Prostate gland (tissue), 2 donors: ENCODE results near the gene CADPS. TPM values are rescaled to one million over a fixed set of nuclear protein-coding genes. Genes with fewer than 3 reads are reported as not detected.

ENCODE experiments used
- DNase-seq: peaks from one replicate; pipeline ENCODE4 v3.0.0-alpha.2; 2019; ENCODE audit warnings: low spot score
- H3K27ac ChIP-seq, 2 donors: fragments of 200-600 bp; sonication (generic); 2 replicates each; pipeline ENCODE4 v1.5.1; 2017 to 2019
- H3K27me3 ChIP-seq: fragments of 200-600 bp; sonication (generic); replicated peaks from 2 replicates; pipeline ENCODE4 v1.5.1; 2019; ENCODE audit not compliant: insufficient read depth
- H3K36me3 ChIP-seq, 2 donors: fragments of 200-600 bp; sonication (generic); 1 replicate in 1 of 2; 2 replicates in 1 of 2; pipeline versions ENCODE4 v1.5.1 to v1.8.1; 2017 to 2019
- H3K4me1 ChIP-seq: fragments of 200-600 bp; sonication (generic); replicated peaks from 2 replicates; pipeline ENCODE4 v1.5.1; 2019
- H3K4me3 ChIP-seq, 2 donors: fragments of 200-600 bp; sonication (generic); 2 replicates each; pipeline ENCODE4 v1.5.1; 2017 to 2019
- H3K9me3 ChIP-seq: fragments of 200-600 bp; sonication (generic); 2 replicates; pipeline ENCODE4 v1.5.1; 2017
- CTCF ChIP-seq, 4 experiments: fragments of 200-600 bp in 2 of 4; fragments of 450-650 bp in 2 of 4; sonication (generic) in 2 of 4; IDR thresholded peaks; 1 replicate in 3 of 4; 2 replicates in 1 of 4; pipeline ENCODE4 v1.5.1; 2016 to 2019; ENCODE audit warnings: antibody characterized with exemption in 4 of 4, mild to moderate bottlenecking in 2 of 4, moderate library complexity in 2 of 4
- POLR2A ChIP-seq: fragments of 450-650 bp; IDR thresholded peaks from one replicate; pipeline ENCODE4 v1.6.1; 2016; ENCODE audit warnings: antibody characterized with exemption, mild to moderate bottlenecking
- POLR2AphosphoS5 ChIP-seq: sonication (generic); formaldehyde crosslinking; IDR thresholded peaks from one replicate; pipeline ENCODE4 v1.6.1; 2017; ENCODE audit warnings: antibody characterized with exemption
- WGBS: methylation state at CpG from one replicate; pipeline ENCODE4 v1.1.5; 2018; 5-methylcytosine and 5-hydroxymethylcytosine counted together
- intact Hi-C: fragments of 100-400 bp; cut with DNase I; formaldehyde crosslinking; loops from one replicate; pipeline ENCODE4 v1.14.2; 2022
- total RNA-seq, 2 donors: library from RNA; depleted of rRNA; stranded (reverse); fragments of >200 nt; gene quantifications; one replicate each; pipeline ENCODE4 v1.1.0, GENCODE V29; 2016

CADPS gene
- total RNA-seq, 2 donors from 2014 or later: 4.0 to 7.7 TPM

GRCh38 chr3:62374341-62375218 lies 500.6 kb downstream of the CADPS start:
- Histone ChIP-seq H3K4me3 (no peak overlapping the region), H3K9me3 (no peaks in the 10 kb centered on the region), H3K4me1 (peaks cover 3% of the 10 kb centered on the region), H3K27me3 (peaks cover 64% of the 10 kb centered on the region), H3K27ac (no peak overlapping the region), H3K36me3 (no peaks in the 10 kb centered on the region)
- DNase-seq: no peak
- 5% methylated on average over 30 of the region's 30 CpGs for WGBS
- intact Hi-C loops: no loop called here
- TF ChIP-seq POLR2A (no peak), POLR2AphosphoS5 (no peak), CTCF (IDR thresholded peaks at IDR 0.05) (no peak)

GRCh38 chr3:62373714-62374333 lies 501.4 kb downstream of the CADPS start:
- H3K27me3 ChIP-seq: peaks cover 72% of the 10 kb centered on the region
- no peak for DNase-seq
- TF ChIP-seq CTCF (IDR thresholded peaks at IDR 0.05): no peak
- TF ChIP-seq POLR2A: no peak
- no peak for TF ChIP-seq POLR2AphosphoS5
- H3K36me3 ChIP-seq: no peaks in the 10 kb centered on the region
- WGBS: 4% methylated on average over 47 of the region's 47 CpGs
- H3K4me1 ChIP-seq: peaks cover 3% of the 10 kb centered on the region
- no peaks in the 10 kb centered on the region for H3K9me3 ChIP-seq
- no peak overlapping the region for H3K4me3 ChIP-seq
- intact Hi-C loops: no loop called here
- no peak overlapping the region for H3K27ac ChIP-seq

GRCh38 chr3:62373215-62373614 lies 502.0 kb downstream of the CADPS start, which contains the start of gene FEZF2:
Gene FEZF2 (minus strand): TSS chr3:62373550. CDS start chr3:62372868, 682 bp downstream.
- Histone ChIP-seq H3K27me3 (peaks cover 74% of the 10 kb centered on the region), H3K9me3 (no peaks in the 10 kb centered on the region), H3K36me3 (no peaks in the 10 kb centered on the region), H3K4me1 (peaks cover 3% of the 10 kb centered on the region), H3K4me3 (no peak within 1 kb of the TSS), H3K27ac (no peak within 1 kb of the TSS)
- TF ChIP-seq POLR2A: no peak
- no peak for TF ChIP-seq POLR2AphosphoS5
- no peak for TF ChIP-seq CTCF (IDR thresholded peaks at IDR 0.05)
- WGBS: 4% methylated on average over 28 of the region's 28 CpGs
- no peak for DNase-seq
- intact Hi-C loops: no loop called here

GRCh38 chr3:62372621-62373041 lies 502.6 kb downstream of the CADPS start:
- Histone ChIP-seq H3K9me3 (no peaks in the 10 kb centered on the region), H3K36me3 (no peaks in the 10 kb centered on the region), H3K27me3 (peaks cover 80% of the 10 kb centered on the region), H3K4me1 (peaks cover 3% of the 10 kb centered on the region), H3K4me3 (no peak overlapping the region), H3K27ac (no peak overlapping the region)
- 4% methylated on average over 30 of the region's 30 CpGs for WGBS
- intact Hi-C loops: no loop called here
- no peak for DNase-seq
- TF ChIP-seq POLR2AphosphoS5 (no peak), CTCF (IDR thresholded peaks at IDR 0.05) (no peak), POLR2A (no peak)
